ENCODE measurements around the gene PDGFRA.

PDGFRA gene

GRCh38 chr4:54226404-54227255 lies 2.5 kb upstream of the PDGFRA start:
- H3K9me3 ChIP-seq (ENCODE audit: control insufficient read depth, insufficient read depth, low read depth, low read length), result no peaks in the 10 kb centered on the region
- ChIA-PET CTCF (interaction anchor here (0.7 to 4.6 kb wide), 2 partner anchors 291 to 318 kb away, joined by 3 to 29 read pairs; no protein-coding TSS in a partner anchor), POLR2A (no interaction called here)
- H3K27ac ChIP-seq (ENCODE audit: extremely low read depth, low read depth, low read length), result no peak overlapping the region; the same call in 1 of the 2 replicates
- no peaks in the 10 kb centered on the region for H3K4me1 ChIP-seq (ENCODE audit: control insufficient read depth, insufficient read depth, low read length)
- H3K4me3 ChIP-seq (ENCODE audit: low read depth, low read length), result no peak overlapping the region
- no peak for TF ChIP-seq KLF1 (tag by site-specific recombination; IDR thresholded peaks at IDR 0.05)
- no peaks in the 10 kb centered on the region for H3K36me3 ChIP-seq (ENCODE audit: control insufficient read depth in 2 of 2, insufficient read depth in 1 of 2, low read length in 2 of 2)

GRCh38 chr4:54227256-54228055 lies 1.6 kb upstream of the PDGFRA start:
- ChIA-PET CTCF (interaction anchor here (0.6 to 4.6 kb wide), 7 partner anchors 11 to 1211 kb away, joined by 3 to 29 read pairs (median 5); no protein-coding TSS in a partner anchor), POLR2A (no interaction called here)
- H3K27ac ChIP-seq (ENCODE audit: extremely low read depth, low read depth, low read length), result peak overlapping the region; percentile 62; the same call in 1 of the 2 replicates
- no peaks in the 10 kb centered on the region for H3K36me3 ChIP-seq (ENCODE audit: control insufficient read depth in 2 of 2, insufficient read depth in 1 of 2, low read length in 2 of 2)
- no peak for TF ChIP-seq ZXDB (tag by site-specific recombination; IDR thresholded peaks at IDR 0.05)
- TF ChIP-seq ZNF792 (tag by site-specific recombination; IDR thresholded peaks at IDR 0.05), result no peak
- TF ChIP-seq ZNF335 (tag by site-specific recombination; conservative IDR thresholded peaks at IDR 0.05), result peak; percentile 87; the same call in 1 of the 2 replicates
- TF ChIP-seq ZNF658 (tag by site-specific recombination; IDR thresholded peaks at IDR 0.05), result no peak
- peak; percentile 35; the same call in 1 of the 2 replicates for TF ChIP-seq ZNF341 (tag by site-specific recombination; IDR thresholded peaks at IDR 0.05; ENCODE audit: low read depth)
- TF ChIP-seq SCRT2 (tag by site-specific recombination; IDR thresholded peaks at IDR 0.05), result no peak
- no peak for TF ChIP-seq GFI1B (tag by site-specific recombination; IDR thresholded peaks at IDR 0.05)
- H3K4me1 ChIP-seq (ENCODE audit: control insufficient read depth, insufficient read depth, low read length), result no peaks in the 10 kb centered on the region
- no peaks in the 10 kb centered on the region for H3K9me3 ChIP-seq (ENCODE audit: control insufficient read depth, insufficient read depth, low read depth, low read length)
- peak overlapping the region; percentile 52 for H3K4me3 ChIP-seq (ENCODE audit: low read depth, low read length)

- POLR2A ChIA-PET, result no interaction called here
- Histone ChIP-seq H3K4me1 (ENCODE audit: control insufficient read depth, insufficient read depth, low read length) (no peaks in the 10 kb centered on the region), H3K36me3 (ENCODE audit: control insufficient read depth in 2 of 2, insufficient read depth in 1 of 2, low read length in 2 of 2) (no peaks in the 10 kb centered on the region), H3K27ac (ENCODE audit: extremely low read depth, low read depth, low read length) (peak overlapping the region; percentile 62; the same call in 1 of the 2 replicates), H3K9me3 (ENCODE audit: control insufficient read depth, insufficient read depth, low read depth, low read length) (no peaks in the 10 kb centered on the region), H3K4me3 (ENCODE audit: low read depth, low read length) (peak overlapping the region; percentile 52)
- CTCF ChIA-PET, result interaction anchor here (0.6 to 4.6 kb wide), 6 partner anchors 298 to 1212 kb away, joined by 3 to 29 read pairs (median 4); no protein-coding TSS in a partner anchor
- TF ChIP-seq ZNF610 (tag by site-specific recombination; IDR thresholded peaks at IDR 0.05; ENCODE audit: borderline replicate concordance), result no peak
- TF ChIP-seq ZNF48 (tag by site-specific recombination; IDR thresholded peaks at IDR 0.05), result no peak
- no peak for TF ChIP-seq ZNF664 (tag by site-specific recombination; IDR thresholded peaks at IDR 0.05)
- peak; percentile 24; the same call in 1 of the 2 replicates for TF ChIP-seq ZNF843 (tag by site-specific recombination; IDR thresholded peaks at IDR 0.05)
- peak; percentile 48; the same call in 1 of the 2 replicates for TF ChIP-seq ZNF501 (tag by site-specific recombination; IDR thresholded peaks at IDR 0.05)
- no peak for TF ChIP-seq ZBTB11 (tag by site-specific recombination; conservative IDR thresholded peaks at IDR 0.05; ENCODE audit: low read depth)
- TF ChIP-seq TCF7L2 (IDR thresholded peaks at IDR 0.05; ENCODE audit: borderline replicate concordance, low read depth, low read length), result no peak
- 0 out of 2 replicates have a peak, but pooled peaks have one; percentile 21 for TF ChIP-seq GLIS2 (tag by site-specific recombination; IDR thresholded peaks at IDR 0.05)
- no peak for TF ChIP-seq MYNN (tag by site-specific recombination; IDR thresholded peaks at IDR 0.05; ENCODE audit: borderline replicate concordance)
- TF ChIP-seq ZNF2 (tag by site-specific recombination; IDR thresholded peaks at IDR 0.05), result peak; percentile 52; the same call in 1 of the 2 replicates
- no peak for TF ChIP-seq ZNF174 (tag by site-specific recombination; IDR thresholded peaks at IDR 0.05)
- TF ChIP-seq ZNF433 (tag by site-specific recombination; IDR thresholded peaks at IDR 0.05; ENCODE audit: low read depth), result no peak
- TF ChIP-seq ZXDB (tag by site-specific recombination; IDR thresholded peaks at IDR 0.05), result peak; percentile 39; the same call in 1 of the 2 replicates
- peak; percentile 45; the same call in 1 of the 2 replicates for TF ChIP-seq ZNF654 (tag by site-specific recombination; IDR thresholded peaks at IDR 0.05; ENCODE audit: low read depth)
- TF ChIP-seq ZFHX2 (tag by site-specific recombination; conservative IDR thresholded peaks at IDR 0.05), result peak; percentile 45
- TF ChIP-seq ZNF513 (tag by site-specific recombination; IDR thresholded peaks at IDR 0.05), result peak; percentile 32; the same call in 1 of the 2 replicates
- TF ChIP-seq ZBTB7A (tag by site-specific recombination; IDR thresholded peaks at IDR 0.05; ENCODE audit: low read depth), result no peak
- TF ChIP-seq ZEB2 (tag by site-specific recombination; IDR thresholded peaks at IDR 0.05), result peak; percentile 29; the same call in 1 of the 2 replicates
These were observed 1.0 kb upstream of the PDGFRA start for GRCh38 chr4:54228056-54228527.

Measured in HEK293 (cell line).